HepG2 (cell line): ENCODE results near the gene FANCD2. TPM values are rescaled to one million over a fixed set of nuclear protein-coding genes. Genes with fewer than 3 reads are reported as not detected.
A peak's percentile ranks its signal among the peaks of the same experiment; 100 is the strongest.

Source experiments
- CEBPZ ChIP-seq: IDR thresholded peaks from 2 replicates; pipeline ENCODE4 v1.6.1; 2012; ENCODE audit warnings: low read length, improper control_type of control experiment
- DPF2 ChIP-seq: sonication (generic); formaldehyde crosslinking; IDR thresholded peaks from 2 replicates; pipeline ENCODE4 v1.4.0; 2020; ENCODE audit warnings: mild to moderate bottlenecking, low read depth, missing genetic modification reagents, borderline replicate concordance
- DR1 ChIP-seq: sonication (generic); formaldehyde crosslinking; IDR thresholded peaks from 2 replicates; pipeline ENCODE4 v1.8.0; 2021; ENCODE audit warnings: mild to moderate bottlenecking, missing genetic modification reagents, inconsistent platforms
- GABPB1 ChIP-seq: IDR thresholded peaks from 2 replicates; pipeline ENCODE4 v1.6.1; 2016; ENCODE audit warnings: mild to moderate bottlenecking, missing genetic modification reagents, moderate library complexity, missing compliant biosample characterization
- GATAD1 ChIP-seq: IDR thresholded peaks from 2 replicates; pipeline ENCODE4 v1.6.1; 2016; ENCODE audit warnings: missing genetic modification reagents, missing compliant biosample characterization
- GFI1 ChIP-seq: sonication (generic); formaldehyde crosslinking; IDR thresholded peaks from 2 replicates; pipeline ENCODE4 v1.5.0; 2020; ENCODE audit warnings: missing genetic modification reagents, mild to moderate bottlenecking, borderline replicate concordance
- JUN ChIP-seq: sonication (generic); formaldehyde crosslinking; IDR thresholded peaks from 2 replicates; pipeline ENCODE4 v1.4.0; 2020; ENCODE audit warnings: mild to moderate bottlenecking, missing genetic modification reagents
- MED13 ChIP-seq: sonication (generic); formaldehyde crosslinking; IDR thresholded peaks from 2 replicates; pipeline ENCODE4 v1.5.0; 2020; ENCODE audit warnings: missing genetic modification reagents
- MZF1 ChIP-seq: sonication (generic); formaldehyde crosslinking; IDR thresholded peaks from 2 replicates; pipeline ENCODE4 v1.8.1; 2023; ENCODE audit warnings: mild to moderate bottlenecking, missing genetic modification reagents, borderline replicate concordance
- NR1H2 ChIP-seq: sonication (generic); formaldehyde crosslinking; IDR thresholded peaks from 2 replicates; pipeline ENCODE4 v1.8.1; 2022; ENCODE audit warnings: low read depth, missing genetic modification reagents, borderline replicate concordance
- POLR2AphosphoS5 ChIP-seq: IDR thresholded peaks from 2 replicates; pipeline ENCODE4 v1.6.1; 2012; ENCODE audit warnings: low read depth, low read length
- SIX4 ChIP-seq: sonication (generic); formaldehyde crosslinking; IDR thresholded peaks from 2 replicates; pipeline ENCODE4 v1.4.0; 2020; ENCODE audit warnings: missing genetic modification reagents
- SP5 ChIP-seq: IDR thresholded peaks from 2 replicates; pipeline ENCODE4 v1.6.1; 2016; ENCODE audit warnings: low read depth, borderline replicate concordance
- TEAD3 ChIP-seq: optimal IDR thresholded peaks from 2 replicates; pipeline ENCODE3; 2016; ENCODE audit warnings: borderline replicate concordance
- ZBTB8A ChIP-seq: sonication (generic); formaldehyde crosslinking; IDR thresholded peaks from 2 replicates; pipeline ENCODE4 v1.4.0; 2020; ENCODE audit warnings: mild to moderate bottlenecking, low read depth, missing genetic modification reagents, borderline replicate concordance
- ZNF251 ChIP-seq: sonication (generic); formaldehyde crosslinking; IDR thresholded peaks from 2 replicates; pipeline ENCODE4 v1.9.0; 2021; ENCODE audit warnings: mild to moderate bottlenecking, missing genetic modification reagents
- ZNF3 ChIP-seq: IDR thresholded peaks from 2 replicates; pipeline ENCODE4 v1.7.0; 2017; ENCODE audit warnings: inconsistent platforms
- ZNF570 ChIP-seq: sonication (generic); formaldehyde crosslinking; IDR thresholded peaks from 2 replicates; pipeline ENCODE4 v1.4.0; 2020; ENCODE audit warnings: mild to moderate bottlenecking, missing genetic modification reagents, borderline replicate concordance
- ZNF572 ChIP-seq: sonication (generic); formaldehyde crosslinking; IDR thresholded peaks from 2 replicates; pipeline ENCODE4 v1.5.1; 2020; ENCODE audit warnings: mild to moderate bottlenecking, missing genetic modification reagents
- ZNF672 ChIP-seq: sonication (generic); formaldehyde crosslinking; IDR thresholded peaks from 2 replicates; pipeline ENCODE4 v1.8.1; 2022; ENCODE audit warnings: missing genetic modification reagents
- polyA plus RNA-seq, 8 experiments: library from polyadenylated mRNA; depleted of rRNA in 3 of 8; stranded (reverse) in 7 of 8; unstranded in 1 of 8; fragments of >200 nt; fragmentation: Illumina TruSeq in 4 of 8; extraction: Trizol in 4 of 8; gene quantifications; 2 replicates each; pipeline versions ENCODE4 v1.2.1 to v1.2.3, GENCODE V29; 2011 to 2016; ENCODE audit warnings: low read depth in 4 of 8, missing spikeins in 1 of 8, mixed read lengths in 1 of 8; ENCODE audit not compliant: insufficient read depth in 1 of 8
- total RNA-seq, 5 experiments: library from RNA; depleted of rRNA; stranded (reverse); fragments of >200 nt; fragmentation: Illumina TruSeq; extraction: Trizol; gene quantifications; 2 replicates each; pipeline ENCODE4 v1.2.3, GENCODE V29; 2016; ENCODE audit warnings: low read depth in 1 of 5
- TF ChIP-seq, protein P1 (sequence below): sonication (generic); formaldehyde crosslinking; IDR thresholded peaks from 2 replicates; pipeline ENCODE4 v1.4.0; 2020; ENCODE audit warnings: missing genetic modification reagents
- TF ChIP-seq, protein P2 (sequence below): sonication (generic); formaldehyde crosslinking; IDR thresholded peaks from 2 replicates; pipeline ENCODE4 v1.8.0; 2022; ENCODE audit warnings: mild to moderate bottlenecking, missing genetic modification reagents
- TF ChIP-seq, protein P3 (sequence below): sonication (generic); formaldehyde crosslinking; conservative IDR thresholded peaks from 2 replicates; pipeline ENCODE4 v1.8.0; 2022; ENCODE audit warnings: low read depth, missing genetic modification reagents

The FANCD2 gene
- total and polyA plus RNA-seq, 2 of the 13 experiments (the other 11 are each of a cell fraction or from before 2014, with no cell fraction given) = 10.1 to 42.0 TPM

- TF ChIP-seq, protein P1, sequence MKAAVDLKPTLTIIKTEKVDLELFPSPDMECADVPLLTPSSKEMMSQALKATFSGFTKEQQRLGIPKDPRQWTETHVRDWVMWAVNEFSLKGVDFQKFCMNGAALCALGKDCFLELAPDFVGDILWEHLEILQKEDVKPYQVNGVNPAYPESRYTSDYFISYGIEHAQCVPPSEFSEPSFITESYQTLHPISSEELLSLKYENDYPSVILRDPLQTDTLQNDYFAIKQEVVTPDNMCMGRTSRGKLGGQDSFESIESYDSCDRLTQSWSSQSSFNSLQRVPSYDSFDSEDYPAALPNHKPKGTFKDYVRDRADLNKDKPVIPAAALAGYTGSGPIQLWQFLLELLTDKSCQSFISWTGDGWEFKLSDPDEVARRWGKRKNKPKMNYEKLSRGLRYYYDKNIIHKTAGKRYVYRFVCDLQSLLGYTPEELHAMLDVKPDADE (CRISPR knock-in tag) = no peak
- TF ChIP-seq ZNF572 (CRISPR knock-in tag) = no peak
- TF ChIP-seq TEAD3 (CRISPR knock-in tag) = peak; percentile 43
- peak; percentile 57; the same call in 1 of the 2 replicates for TF ChIP-seq SIX4 (CRISPR knock-in tag)
- peak; percentile 100 for TF ChIP-seq GATAD1 (CRISPR knock-in tag)
- TF ChIP-seq ZNF3 = no peak
- no peak for TF ChIP-seq ZNF251 (CRISPR knock-in tag)
- TF ChIP-seq GFI1 (CRISPR knock-in tag) = 0 out of 2 replicates have a peak, but pooled peaks have one; percentile 70
- TF ChIP-seq, protein P2, sequence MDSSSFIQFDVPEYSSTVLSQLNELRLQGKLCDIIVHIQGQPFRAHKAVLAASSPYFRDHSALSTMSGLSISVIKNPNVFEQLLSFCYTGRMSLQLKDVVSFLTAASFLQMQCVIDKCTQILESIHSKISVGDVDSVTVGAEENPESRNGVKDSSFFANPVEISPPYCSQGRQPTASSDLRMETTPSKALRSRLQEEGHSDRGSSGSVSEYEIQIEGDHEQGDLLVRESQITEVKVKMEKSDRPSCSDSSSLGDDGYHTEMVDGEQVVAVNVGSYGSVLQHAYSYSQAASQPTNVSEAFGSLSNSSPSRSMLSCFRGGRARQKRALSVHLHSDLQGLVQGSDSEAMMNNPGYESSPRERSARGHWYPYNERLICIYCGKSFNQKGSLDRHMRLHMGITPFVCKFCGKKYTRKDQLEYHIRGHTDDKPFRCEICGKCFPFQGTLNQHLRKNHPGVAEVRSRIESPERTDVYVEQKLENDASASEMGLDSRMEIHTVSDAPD (CRISPR knock-in tag) = peak; percentile 45; the same call in 1 of the 2 replicates
- peak; percentile 59; the same call in 1 of the 2 replicates for TF ChIP-seq NR1H2
- TF ChIP-seq, protein P3, sequence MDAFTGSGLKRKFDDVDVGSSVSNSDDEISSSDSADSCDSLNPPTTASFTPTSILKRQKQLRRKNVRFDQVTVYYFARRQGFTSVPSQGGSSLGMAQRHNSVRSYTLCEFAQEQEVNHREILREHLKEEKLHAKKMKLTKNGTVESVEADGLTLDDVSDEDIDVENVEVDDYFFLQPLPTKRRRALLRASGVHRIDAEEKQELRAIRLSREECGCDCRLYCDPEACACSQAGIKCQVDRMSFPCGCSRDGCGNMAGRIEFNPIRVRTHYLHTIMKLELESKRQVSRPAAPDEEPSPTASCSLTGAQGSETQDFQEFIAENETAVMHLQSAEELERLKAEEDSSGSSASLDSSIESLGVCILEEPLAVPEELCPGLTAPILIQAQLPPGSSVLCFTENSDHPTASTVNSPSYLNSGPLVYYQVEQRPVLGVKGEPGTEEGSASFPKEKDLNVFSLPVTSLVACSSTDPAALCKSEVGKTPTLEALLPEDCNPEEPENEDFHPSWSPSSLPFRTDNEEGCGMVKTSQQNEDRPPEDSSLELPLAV (CRISPR knock-in tag) = 0 out of 2 replicates have a peak, but pooled peaks have one; percentile 86
- TF ChIP-seq POLR2AphosphoS5 = peak; percentile 78
- no peak for TF ChIP-seq MED13
- TF ChIP-seq ZNF672 (CRISPR knock-in tag) = peak; percentile 74; the same call in 1 of the 2 replicates
- TF ChIP-seq MZF1 (CRISPR knock-in tag) = no peak
- peak; percentile 80 for TF ChIP-seq DR1 (CRISPR knock-in tag)
- no peak for TF ChIP-seq DPF2 (CRISPR knock-in tag)
- TF ChIP-seq JUN (CRISPR knock-in tag) = 0 out of 2 replicates have a peak, but pooled peaks have one; percentile 42
- peak; percentile 100 for TF ChIP-seq GABPB1 (CRISPR knock-in tag)
- peak; percentile 46; the same call in 1 of the 2 replicates for TF ChIP-seq SP5 (CRISPR knock-in tag)
- peak; percentile 77; the same call in 1 of the 2 replicates for TF ChIP-seq ZBTB8A (CRISPR knock-in tag)
- no peak for TF ChIP-seq ZNF570 (CRISPR knock-in tag)
- no peak for TF ChIP-seq CEBPZ
Observed at GRCh38 chr3:10026084-10026890, at the start of gene FANCD2 (continued).
